H9 (cell line): Measurements from ENCODE around the gene FMO2. TPM values are rescaled to one million over a fixed set of nuclear protein-coding genes. Genes with fewer than 3 reads are reported as not detected.

Experiments
- DNase-seq: peaks from one replicate; pipeline ENCODE4 v3.0.0-alpha.2; 2017
- H2AFZ ChIP-seq: one replicate; pipeline ENCODE4 v1.6.1; 2013; ENCODE audit warnings: mild to moderate bottlenecking, low read length, control low read depth, moderate library complexity
- H2AK5ac ChIP-seq: 2 replicates; pipeline ENCODE4 v1.6.1; 2013; ENCODE audit warnings: low read length, control low read depth, mixed read lengths; ENCODE audit not compliant: insufficient read length
- H2BK120ac ChIP-seq: one replicate; pipeline ENCODE4 v1.6.1; 2013; ENCODE audit warnings: low read depth, mild to moderate bottlenecking, low read length, control low read depth, inconsistent platforms; ENCODE audit not compliant: poor library complexity, severe bottlenecking
- H2BK12ac ChIP-seq: 2 replicates; pipeline ENCODE4 v1.6.1; 2013; ENCODE audit warnings: low read length, control low read depth, mixed read lengths, low read depth; ENCODE audit not compliant: insufficient read length
- H2BK15ac ChIP-seq: 2 replicates; pipeline ENCODE4 v1.6.1; 2013; ENCODE audit warnings: low read depth, low read length, control low read depth
- H2BK20ac ChIP-seq: one replicate; pipeline ENCODE4 v1.6.1; 2013; ENCODE audit warnings: low read depth, mild to moderate bottlenecking, low read length, control low read depth, inconsistent platforms; ENCODE audit not compliant: poor library complexity, severe bottlenecking
- H2BK5ac ChIP-seq: 2 replicates; pipeline ENCODE4 v1.6.1; 2013; ENCODE audit warnings: low read length, control low read depth, mixed read lengths; ENCODE audit not compliant: insufficient read length
- H3K14ac ChIP-seq: 2 replicates; pipeline ENCODE4 v1.6.1; 2013; ENCODE audit warnings: low read length, control low read depth; ENCODE audit not compliant: insufficient read depth
- H3K18ac ChIP-seq: 2 replicates; pipeline ENCODE4 v1.6.1; 2013; ENCODE audit warnings: low read depth, mild to moderate bottlenecking, mixed read lengths, low read length, control low read depth; ENCODE audit not compliant: insufficient read length
- H3K23ac ChIP-seq: 2 replicates; pipeline ENCODE4 v1.6.1; 2013; ENCODE audit warnings: low read length, control low read depth, mixed read lengths, low read depth; ENCODE audit not compliant: insufficient read length
- H3K23me2 ChIP-seq: 2 replicates; pipeline ENCODE4 v1.6.1; 2013; ENCODE audit warnings: low read depth, mild to moderate bottlenecking, mixed read lengths, low read length, control low read depth; ENCODE audit not compliant: insufficient read length, poor library complexity, severe bottlenecking
- H3K27ac ChIP-seq: 2 replicates; pipeline ENCODE4 v1.5.1; 2013; ENCODE audit warnings: low read length, control low read depth, mixed read lengths, low read depth; ENCODE audit not compliant: insufficient read length
- H3K27me3 ChIP-seq: 2 replicates; pipeline ENCODE4 v1.6.1; 2013; ENCODE audit warnings: low read length, control low read depth, inconsistent platforms; ENCODE audit not compliant: insufficient read depth
- H3K4ac ChIP-seq: 2 replicates; pipeline ENCODE4 v1.6.1; 2013; ENCODE audit warnings: low read depth, mild to moderate bottlenecking, control low read depth, inconsistent platforms, low read length, moderate library complexity
- H3K4me1 ChIP-seq: 2 replicates; pipeline ENCODE4 v1.6.1; 2013; ENCODE audit warnings: low read length, control low read depth, inconsistent platforms; ENCODE audit not compliant: insufficient read depth
- H3K4me2 ChIP-seq: 2 replicates; pipeline ENCODE4 v1.6.1; 2013; ENCODE audit warnings: low read length, control low read depth, mixed read lengths; ENCODE audit not compliant: insufficient read length, insufficient read depth
- H3K56ac ChIP-seq: 2 replicates; pipeline ENCODE4 v1.6.1; 2013; ENCODE audit warnings: low read depth, mild to moderate bottlenecking, mixed read lengths, low read length, control low read depth; ENCODE audit not compliant: insufficient read length
- H3K79me1 ChIP-seq: 2 replicates; pipeline ENCODE4 v1.6.1; 2013; ENCODE audit warnings: low read depth, mild to moderate bottlenecking, moderate library complexity, low read length, control low read depth, inconsistent platforms; ENCODE audit not compliant: insufficient read depth, poor library complexity, severe bottlenecking
- H3K79me2 ChIP-seq: 2 replicates; pipeline ENCODE4 v1.6.1; 2013; ENCODE audit warnings: low read length, control low read depth, inconsistent platforms; ENCODE audit not compliant: insufficient read depth
- H3K9ac ChIP-seq: 2 replicates; pipeline ENCODE4 v1.6.1; 2013; ENCODE audit warnings: low read length, control low read depth, mixed read lengths; ENCODE audit not compliant: insufficient read length; ENCODE audit errors: extremely low read depth
- H3K9me3 ChIP-seq: one replicate; pipeline ENCODE4 v1.6.1; 2013; ENCODE audit warnings: low read depth, low read length, inconsistent platforms; ENCODE audit not compliant: control insufficient read depth
- H3T11ph ChIP-seq: one replicate; pipeline ENCODE4 v1.6.1; 2013; ENCODE audit warnings: mild to moderate bottlenecking, low read length, control low read depth, inconsistent platforms
- H4K20me1 ChIP-seq: one replicate; pipeline ENCODE4 v1.6.1; 2013; ENCODE audit not compliant: control insufficient read depth, insufficient read length, insufficient read depth
- H4K5ac ChIP-seq: 2 replicates; pipeline ENCODE4 v1.6.1; 2013; ENCODE audit warnings: low read depth, mild to moderate bottlenecking, mixed read lengths, low read length, control low read depth; ENCODE audit not compliant: insufficient read length
- H4K8ac ChIP-seq: replicated peaks from 2 replicates; pipeline ENCODE4 v1.6.1; 2013; ENCODE audit warnings: low read length, control low read depth, mixed read lengths, low read depth; ENCODE audit not compliant: insufficient read length
- H4K91ac ChIP-seq: 2 replicates; pipeline ENCODE4 v1.6.1; 2013; ENCODE audit warnings: low read depth, mild to moderate bottlenecking, moderate library complexity, mixed read lengths, low read length, control low read depth; ENCODE audit not compliant: insufficient read length
- H3K27ac Mint-ChIP-seq, 3 experiments: 2 replicates in 2 of 3; 3 replicates in 1 of 3; pipeline ENCODE4 v1.8.0; 2020 to 2021; ENCODE audit warnings: mixed read lengths in 3 of 3, mild to moderate bottlenecking in 1 of 3, moderate library complexity in 1 of 3
- H3K27me3 Mint-ChIP-seq: 2 replicates; pipeline ENCODE4 v1.8.0; 2021; ENCODE audit warnings: low read depth, mild to moderate bottlenecking, moderate library complexity, mixed read lengths
- H3K36me3 Mint-ChIP-seq, 3 experiments: 2 replicates in 2 of 3; 3 replicates in 1 of 3; pipeline ENCODE4 v1.8.0; 2020 to 2021; ENCODE audit warnings: low read depth in 3 of 3, mixed read lengths in 3 of 3; ENCODE audit not compliant: insufficient read depth in 1 of 3
- H3K4me1 Mint-ChIP-seq, 2 experiments: 2 replicates each; pipeline ENCODE4 v1.8.0; 2020; ENCODE audit warnings: mixed read lengths in 2 of 2
- H3K4me3 Mint-ChIP-seq, 2 experiments: 2 replicates in 1 of 2; 3 replicates in 1 of 2; pipeline ENCODE4 v1.8.0; 2020 to 2021; ENCODE audit warnings: mild to moderate bottlenecking in 2 of 2, mixed read lengths in 2 of 2, moderate library complexity in 1 of 2
- H3K9me3 Mint-ChIP-seq, 2 experiments: 2 replicates in 1 of 2; 3 replicates in 1 of 2; pipeline ENCODE4 v1.8.0; 2020; ENCODE audit warnings: mild to moderate bottlenecking in 2 of 2, mixed read lengths in 2 of 2, moderate library complexity in 1 of 2
- total RNA-seq: library from RNA; stranded (reverse); gene quantifications from 2 replicates; pipeline ENCODE4 v1.2.1, GENCODE V29; 2021
- TF ChIP-seq, protein P1 (sequence below): fragments of 200-600 bp; sonication (generic); conservative IDR thresholded peaks from 3 replicates; pipeline ENCODE4 v1.8.0; 2021; ENCODE audit warnings: antibody characterized with exemption, mild to moderate bottlenecking

Gene FMO2
- total RNA-seq, 1 experiment from 2014 or later, result not detected

DNA sequence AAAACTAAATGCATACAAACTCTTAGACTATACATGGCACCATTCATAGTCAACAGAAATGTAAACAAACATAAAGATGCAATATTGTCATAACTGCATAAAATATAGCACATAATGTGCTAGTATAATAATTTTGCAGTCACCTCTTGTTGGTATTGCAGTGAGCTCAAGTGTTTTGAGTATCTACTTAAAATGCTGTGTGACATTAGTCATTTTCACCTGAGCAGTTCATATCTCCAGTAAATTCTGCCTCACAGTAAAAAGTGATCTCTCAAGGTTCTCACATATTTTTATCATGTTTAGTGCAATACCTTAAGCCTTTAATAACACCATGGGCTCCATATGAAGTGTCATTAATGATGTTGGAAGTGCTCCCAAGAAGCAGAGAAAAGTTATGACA is 29.6 kb upstream of the FMO2 start:
- no peak overlapping the region for H3K27ac Mint-ChIP-seq
- Histone ChIP-seq H4K8ac (no peak overlapping the region), H3K14ac (no peak overlapping the region), H3K27me3 (no peaks in the 10 kb centered on the region), H3K9ac (no peak overlapping the region), H3K56ac (no peak overlapping the region), H3K79me1 (no peaks in the 10 kb centered on the region), H4K20me1 (no peaks in the 10 kb centered on the region), H2BK120ac (no peak overlapping the region), H2AFZ (no peak overlapping the region), H4K91ac (no peak overlapping the region), H3K4me1 (no peaks in the 10 kb centered on the region), H3K23me2 (no peaks in the 10 kb centered on the region), H2AK5ac (no peak overlapping the region), H3K9me3 (no peaks in the 10 kb centered on the region), H2BK5ac (no peak overlapping the region), H3K4ac (no peak overlapping the region), H4K5ac (no peak overlapping the region), H2BK12ac (no peak overlapping the region), H3K18ac (no peak overlapping the region), H3K79me2 (no peaks in the 10 kb centered on the region), H2BK15ac (no peak overlapping the region), H3T11ph (no peak overlapping the region), H2BK20ac (no peak overlapping the region), H3K4me2 (no peak overlapping the region), H3K27ac (no peak overlapping the region), H3K23ac (no peak overlapping the region)
- no peaks in the 10 kb centered on the region; a peak in 3 of 7 replicates for H3K36me3 Mint-ChIP-seq
- no peak overlapping the region for H3K4me3 Mint-ChIP-seq
- no peaks in the 10 kb centered on the region for H3K27me3 Mint-ChIP-seq
- TF ChIP-seq, protein P1, sequence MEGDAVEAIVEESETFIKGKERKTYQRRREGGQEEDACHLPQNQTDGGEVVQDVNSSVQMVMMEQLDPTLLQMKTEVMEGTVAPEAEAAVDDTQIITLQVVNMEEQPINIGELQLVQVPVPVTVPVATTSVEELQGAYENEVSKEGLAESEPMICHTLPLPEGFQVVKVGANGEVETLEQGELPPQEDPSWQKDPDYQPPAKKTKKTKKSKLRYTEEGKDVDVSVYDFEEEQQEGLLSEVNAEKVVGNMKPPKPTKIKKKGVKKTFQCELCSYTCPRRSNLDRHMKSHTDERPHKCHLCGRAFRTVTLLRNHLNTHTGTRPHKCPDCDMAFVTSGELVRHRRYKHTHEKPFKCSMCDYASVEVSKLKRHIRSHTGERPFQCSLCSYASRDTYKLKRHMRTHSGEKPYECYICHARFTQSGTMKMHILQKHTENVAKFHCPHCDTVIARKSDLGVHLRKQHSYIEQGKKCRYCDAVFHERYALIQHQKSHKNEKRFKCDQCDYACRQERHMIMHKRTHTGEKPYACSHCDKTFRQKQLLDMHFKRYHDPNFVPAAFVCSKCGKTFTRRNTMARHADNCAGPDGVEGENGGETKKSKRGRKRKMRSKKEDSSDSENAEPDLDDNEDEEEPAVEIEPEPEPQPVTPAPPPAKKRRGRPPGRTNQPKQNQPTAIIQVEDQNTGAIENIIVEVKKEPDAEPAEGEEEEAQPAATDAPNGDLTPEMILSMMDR, result no peak
- peaks cover 8 to 15% of the 10 kb centered on the region in 2 experiments for H3K4me1 Mint-ChIP-seq
- no peak for DNase-seq
- H3K9me3 Mint-ChIP-seq, result peaks cover 0 to 2% of the 10 kb centered on the region in 2 experiments; a peak in 1 of 5 replicates
